B cell (primary cell): ENCODE results near the gene ZEB2. TPM values are rescaled to one million over a fixed set of nuclear protein-coding genes. Genes with fewer than 3 reads are reported as not detected.
A peak's percentile ranks its signal among the peaks of the same experiment; 100 is the strongest.

Experiments
- ATAC-seq: fragments of 200-7000 bp; cut with Tn5 transposase; one replicate; pipeline ENCODE4 v1.10.0; 2021; ENCODE audit warnings: low read depth, mild to moderate bottlenecking, moderate number of reproducible peaks, moderate library complexity
- CTCF ChIA-PET: fragments of 350-600 bp; sonication (Branson Sonifier 250); formaldehyde crosslinking; loops from one replicate; lab custom pipeline; 2021; ENCODE audit warnings: antibody characterized with exemption, inconsistent platforms; lab: Charles Lee
- POLR2A ChIA-PET: fragments of 350-600 bp; sonication (Branson Sonifier 250); formaldehyde crosslinking; loops from one replicate; lab custom pipeline; 2021; ENCODE audit warnings: antibody characterized with exemption; lab: Charles Lee
- DNase-seq: peaks from one replicate; pipeline ENCODE4 v3.0.0; 2013
- H2AFZ ChIP-seq: 2 replicates; pipeline ENCODE4 v1.6.1; 2012; ENCODE audit warnings: mild to moderate bottlenecking, low read depth, low read length; ENCODE audit not compliant: insufficient read depth, poor library complexity, severe bottlenecking
- H3K27ac ChIP-seq, 2 donors: 1 replicate in 1 of 2; 2 replicates in 1 of 2; pipeline ENCODE4 v1.5.1; 2012 to 2013; ENCODE audit warnings: low read length in 2 of 2, mild to moderate bottlenecking in 2 of 2, moderate library complexity in 1 of 2
- H3K27me3 ChIP-seq, 4 experiments: fragments of 200-600 bp in 1 of 4; sonication (generic) in 1 of 4; replicated peaks in 1 of 4; 1 replicate in 2 of 4; 2 replicates in 2 of 4; pipeline versions ENCODE4 v1.6.1 to v1.7.0; 2013 to 2016; ENCODE audit warnings: low read length in 3 of 4, mild to moderate bottlenecking in 2 of 4, mixed read lengths in 1 of 4, moderate library complexity in 1 of 4; ENCODE audit not compliant: insufficient read depth in 4 of 4, control insufficient read depth in 3 of 4; ENCODE audit errors: control extremely low read depth in 1 of 4
- H3K36me3 ChIP-seq, 2 experiments: replicated peaks in 1 of 2; 1 replicate in 1 of 2; 2 replicates in 1 of 2; pipeline versions ENCODE4 v1.6.1 to v1.7.1; 2013; ENCODE audit warnings: low read length in 1 of 2; ENCODE audit not compliant: insufficient read depth in 2 of 2, control insufficient read depth in 1 of 2; ENCODE audit errors: control extremely low read depth in 1 of 2, extremely low read depth in 1 of 2
- H3K4me1 ChIP-seq, 2 donors: fragments of 200-600 bp in 1 of 2; sonication (generic) in 1 of 2; 1 replicate in 1 of 2; 2 replicates in 1 of 2; pipeline versions ENCODE4 v1.5.1 to v1.6.1; 2013 to 2017; ENCODE audit warnings: low read length in 2 of 2; ENCODE audit not compliant: control insufficient read depth in 2 of 2, insufficient read depth in 2 of 2
- H3K4me2 ChIP-seq: replicated peaks from 2 replicates; pipeline ENCODE3; 2012; ENCODE audit warnings: mild to moderate bottlenecking, low read depth, low read length; ENCODE audit not compliant: poor library complexity, severe bottlenecking
- H3K4me3 ChIP-seq, 5 experiments: fragments of 200-600 bp in 1 of 5; sonication (generic) in 1 of 5; 1 replicate in 3 of 5; 2 replicates in 2 of 5; pipeline versions ENCODE4 v1.5.1 to v1.7.0; 2011 to 2016; ENCODE audit warnings: low read length in 4 of 5, mild to moderate bottlenecking in 4 of 5, low read depth in 2 of 5, control low read depth in 1 of 5, moderate library complexity in 1 of 5; ENCODE audit not compliant: insufficient read depth in 1 of 5; ENCODE audit errors: control extremely low read depth in 1 of 5, extremely low read depth in 1 of 5
- H3K79me2 ChIP-seq: fragments of 200-600 bp; sonication (generic); one replicate; pipeline ENCODE4 v1.6.0; 2016; ENCODE audit warnings: low read length; ENCODE audit not compliant: control insufficient read depth, insufficient read depth
- H3K9ac ChIP-seq: fragments of 200-600 bp; sonication (generic); 2 replicates; pipeline ENCODE4 v1.6.1; 2017; ENCODE audit warnings: mild to moderate bottlenecking, low read length, moderate library complexity
- H3K9me3 ChIP-seq, 3 donors: one replicate each; pipeline versions ENCODE4 v1.6.1 to v1.7.1; 2013; ENCODE audit warnings: low read length in 2 of 3; ENCODE audit not compliant: control insufficient read depth in 2 of 3, insufficient read depth in 1 of 3; ENCODE audit errors: control extremely low read depth in 1 of 3
- H4K20me1 ChIP-seq: 2 replicates; pipeline ENCODE4 v1.6.0; 2012; ENCODE audit warnings: mild to moderate bottlenecking, low read length; ENCODE audit not compliant: insufficient read depth, control insufficient read depth, poor library complexity, severe bottlenecking
- H3K27ac Mint-ChIP-seq: one replicate; pipeline ENCODE4 v1.8.0; 2021; ENCODE audit warnings: mixed read lengths
- H3K27me3 Mint-ChIP-seq: one replicate; pipeline ENCODE4 v1.8.0; 2021; ENCODE audit warnings: mixed read lengths
- H3K4me1 Mint-ChIP-seq: one replicate; pipeline ENCODE4 v1.8.0; 2021; ENCODE audit warnings: mixed read lengths
- H3K4me3 Mint-ChIP-seq: one replicate; pipeline ENCODE4 v1.8.0; 2021; ENCODE audit warnings: mixed read lengths
- H3K9me3 Mint-ChIP-seq: one replicate; pipeline ENCODE4 v1.8.0; 2022; ENCODE audit warnings: mixed read lengths; ENCODE audit not compliant: insufficient read depth
- CTCF ChIP-seq: fragments of 200-600 bp; IDR thresholded peaks from one replicate; pipeline ENCODE4 v1.8.0; 2022; ENCODE audit warnings: antibody characterized with exemption, mild to moderate bottlenecking
- EZH2 ChIP-seq: IDR thresholded peaks from 2 replicates; pipeline ENCODE4 v1.6.1; 2012; ENCODE audit warnings: borderline replicate concordance, low read depth, mild to moderate bottlenecking, moderate library complexity, low read length; ENCODE audit not compliant: insufficient read depth, poor library complexity, severe bottlenecking
- WGBS: methylation state at CpG from one replicate; pipeline ENCODE4 v1.1.5; 2013; ENCODE audit warnings: missing lambda C conversion rate; ENCODE audit not compliant: insufficient coverage; 5-methylcytosine and 5-hydroxymethylcytosine counted together
- intact Hi-C: fragments of 100-400 bp; cut with micrococcal nuclease; formaldehyde crosslinking; loops from one replicate; pipeline ENCODE4 v1.10.0; 2022
- polyA plus RNA-seq: library from polyadenylated mRNA; depleted of rRNA; stranded (reverse); fragments of >200 nt; gene quantifications from 2 replicates; pipeline ENCODE4 v1.2.3, GENCODE V29; 2012
- total RNA-seq, 2 donors: library from RNA; stranded (reverse); fragments of 120-200 nt in 1 of 2; gene quantifications; 1 replicate in 1 of 2; 2 replicates in 1 of 2; pipeline versions ENCODE4 v1.2.3 to v1.2.4, GENCODE V29; 2013 to 2022

The ZEB2 gene
- total and polyA plus RNA-seq, 2 donors (not counting 1 experiment from before 2014, with no cell fraction given): 56.3 to 217 TPM

- ChIA-PET CTCF (no interaction called here), POLR2A (no interaction called here)
- H3K27ac Mint-ChIP-seq: peak overlapping the region; percentile 50
- H3K9me3 Mint-ChIP-seq: no peaks in the 10 kb centered on the region
- peak overlapping the region; percentile 49 for H3K4me3 Mint-ChIP-seq
- Histone ChIP-seq H3K27ac (peak overlapping the region in 1 of 2 donors; percentile 53), H3K27me3 (no peaks in the 10 kb centered on the region), H3K4me3 (no peak overlapping the region), H4K20me1 (peaks cover 84% of the 10 kb centered on the region), H3K79me2 (peaks cover 97% of the 10 kb centered on the region), H3K9ac (no peak overlapping the region), H3K36me3 (peaks cover 0 to 6% of the 10 kb centered on the region in 2 experiments), H3K9me3 (no peaks in the 10 kb centered on the region), H3K4me2 (peak overlapping the region; percentile 26), H3K4me1 (peaks cover 45 to 52% of the 10 kb centered on the region in 2 donors), H2AFZ (no peak overlapping the region)
- ATAC-seq (peak; percentile 47), DNase-seq (peak; percentile 35)
- peaks cover 77% of the 10 kb centered on the region for H3K4me1 Mint-ChIP-seq
- 79% methylated on average over 3 of the region's 5 CpGs for WGBS
- intact Hi-C loops: no loop called here
- H3K27me3 Mint-ChIP-seq: no peaks in the 10 kb centered on the region
- TF ChIP-seq EZH2 (no peak), CTCF (no peak)
Observed at GRCh38 chr2:144459937-144460336, 60.0 kb downstream of the ZEB2 start.

GRCh38 chr2:144459286-144459685, 60.6 kb downstream of the ZEB2 start:
- Histone ChIP-seq H3K79me2 (peaks cover 97% of the 10 kb centered on the region), H3K27ac (peak overlapping the region in 1 of 2 donors; percentile 53), H3K4me2 (peak overlapping the region; percentile 26), H3K9ac (no peak overlapping the region), H4K20me1 (peaks cover 81% of the 10 kb centered on the region), H3K9me3 (no peaks in the 10 kb centered on the region), H3K4me3 (no peak overlapping the region), H3K27me3 (no peaks in the 10 kb centered on the region), H2AFZ (no peak overlapping the region), H3K4me1 (peaks cover 50 to 58% of the 10 kb centered on the region in 2 donors), H3K36me3 (peaks cover 0 to 6% of the 10 kb centered on the region in 2 experiments)
- peaks cover 83% of the 10 kb centered on the region for H3K4me1 Mint-ChIP-seq
- no peaks in the 10 kb centered on the region for H3K27me3 Mint-ChIP-seq
- ChIA-PET POLR2A (no interaction called here), CTCF (interaction anchor here (1.1 kb wide), 1 partner anchor 11 kb away, joined by 3 read pairs; no protein-coding TSS in a partner anchor)
- H3K27ac Mint-ChIP-seq: no peak overlapping the region
- H3K4me3 Mint-ChIP-seq: no peak overlapping the region
- intact Hi-C loops: no loop called here
- H3K9me3 Mint-ChIP-seq: no peaks in the 10 kb centered on the region
- TF ChIP-seq CTCF (no peak), EZH2 (no peak)
- ATAC-seq (no peak), DNase-seq (no peak)
- no CpG with 5 or more reads among the region's 3 CpGs for WGBS
